GM23338 (cell line): ENCODE measurements around the gene WNT2B. TPM values are rescaled to one million over a fixed set of nuclear protein-coding genes. Genes with fewer than 3 reads are reported as not detected.

ENCODE experiments used
- ATAC-seq: fragments of 200-7000 bp; cut with Tn5 transposase; 3 replicates; pipeline ENCODE4 v1.9.1; 2020
- DNase-seq: peaks from one replicate; pipeline ENCODE4 v3.0.0-alpha.2; 2015; ENCODE audit warnings: low spot score
- H2AFZ ChIP-seq: fragments of 200-600 bp; sonication (generic); 2 replicates; pipeline ENCODE4 v1.8.0; 2016; ENCODE audit warnings: antibody characterized with exemption, mild to moderate bottlenecking, moderate library complexity
- H3F3A ChIP-seq: fragments of 200-600 bp; sonication (generic); replicated peaks from 2 replicates; pipeline ENCODE4 v1.8.0; 2017; ENCODE audit warnings: antibody characterized with exemption, mixed run types, low read depth
- H3K27ac ChIP-seq: fragments of 200-600 bp; sonication (generic); 2 replicates; pipeline ENCODE4 v1.6.1; 2016; ENCODE audit warnings: low read depth
- H3K27me3 ChIP-seq: fragments of 200-600 bp; sonication (generic); 2 replicates; pipeline ENCODE4 v1.8.0; 2016; ENCODE audit warnings: mild to moderate bottlenecking, mixed run types, moderate library complexity; ENCODE audit not compliant: insufficient read depth
- H3K36me3 ChIP-seq: fragments of 200-600 bp; sonication (generic); 2 replicates; pipeline ENCODE4 v1.8.0; 2016; ENCODE audit warnings: mild to moderate bottlenecking; ENCODE audit not compliant: insufficient read depth
- H3K4me1 ChIP-seq: fragments of 200-600 bp; sonication (generic); 2 replicates; pipeline ENCODE4 v1.8.0; 2016; ENCODE audit warnings: mild to moderate bottlenecking, moderate library complexity; ENCODE audit not compliant: insufficient read depth
- H3K4me2 ChIP-seq: fragments of 200-600 bp; sonication (generic); 2 replicates; pipeline ENCODE4 v1.7.1; 2017; ENCODE audit warnings: mixed run types
- H3K4me3 ChIP-seq: fragments of 200-600 bp; sonication (generic); 2 replicates; pipeline ENCODE4 v1.6.1; 2016; ENCODE audit warnings: mixed run types
- H3K79me2 ChIP-seq: fragments of 200-600 bp; sonication (generic); replicated peaks from 2 replicates; pipeline ENCODE4 v1.8.0; 2017; ENCODE audit warnings: mild to moderate bottlenecking; ENCODE audit not compliant: insufficient read depth
- H3K9me2 ChIP-seq: fragments of 200-600 bp; sonication (generic); 2 replicates; pipeline ENCODE4 v1.8.0; 2017; ENCODE audit not compliant: insufficient read depth
- H4K20me1 ChIP-seq: fragments of 200-600 bp; sonication (generic); replicated peaks from 2 replicates; pipeline ENCODE4 v1.8.0; 2017; ENCODE audit warnings: mild to moderate bottlenecking; ENCODE audit not compliant: insufficient read depth
- H3K27ac Mint-ChIP-seq: 2 replicates; pipeline ENCODE4 v1.8.0; 2020; ENCODE audit warnings: inconsistent platforms, mild to moderate bottlenecking, moderate library complexity, mixed read lengths
- H3K27me3 Mint-ChIP-seq: 3 replicates; pipeline ENCODE4 v1.8.0; 2022; ENCODE audit warnings: low read depth, mild to moderate bottlenecking, moderate library complexity, mixed read lengths, inconsistent platforms; ENCODE audit not compliant: insufficient read depth, poor library complexity
- H3K36me3 Mint-ChIP-seq: 3 replicates; pipeline ENCODE4 v1.8.0; 2021; ENCODE audit warnings: low read depth, mild to moderate bottlenecking, inconsistent platforms, moderate library complexity, mixed read lengths
- H3K4me1 Mint-ChIP-seq: 3 replicates; pipeline ENCODE4 v1.8.0; 2020; ENCODE audit warnings: mild to moderate bottlenecking, inconsistent platforms, mixed read lengths
- H3K4me3 Mint-ChIP-seq: 3 replicates; pipeline ENCODE4 v1.8.0; 2021; ENCODE audit warnings: moderate library complexity, mild to moderate bottlenecking, inconsistent platforms, mixed read lengths
- H3K9me3 Mint-ChIP-seq: 3 replicates; pipeline ENCODE4 v1.8.0; 2020; ENCODE audit warnings: moderate library complexity, mild to moderate bottlenecking, inconsistent platforms, mixed read lengths
- CREB1 ChIP-seq: fragments of 250-450 bp; sonication (Bioruptor Pico); IDR thresholded peaks from 2 replicates; pipeline ENCODE4 v1.5.0; 2020; ENCODE audit warnings: low read depth, mild to moderate bottlenecking, moderate library complexity
- CTCF ChIP-seq, 2 experiments: fragments of 200-600 bp in 1 of 2; sonication (generic) in 1 of 2; conservative IDR thresholded peaks; 2 replicates each; pipeline versions ENCODE4 v1.5.1 to v1.6.1; 2016 to 2017; ENCODE audit warnings: antibody characterized with exemption in 2 of 2, low read depth in 2 of 2, mild to moderate bottlenecking in 2 of 2, moderate library complexity in 1 of 2
- ETS1 ChIP-seq: IDR thresholded peaks from 2 replicates; pipeline ENCODE4 v1.6.1; 2016; ENCODE audit warnings: antibody characterized with exemption
- EZH2 ChIP-seq: fragments of 200-600 bp; sonication (generic); IDR thresholded peaks from one replicate; pipeline ENCODE4 v1.8.0; 2017; ENCODE audit warnings: antibody characterized with exemption, mild to moderate bottlenecking, low read depth; ENCODE audit not compliant: unreplicated experiment
- EZH2phosphoT487 ChIP-seq: fragments of 200-600 bp; sonication (generic); IDR thresholded peaks from one replicate; pipeline ENCODE4 v1.8.1; 2018; ENCODE audit warnings: antibody characterized with exemption; ENCODE audit not compliant: unreplicated experiment
- JUNB ChIP-seq: IDR thresholded peaks from one replicate; pipeline ENCODE4 v1.6.1; 2016; ENCODE audit warnings: antibody characterized with exemption; ENCODE audit not compliant: unreplicated experiment
- NANOG ChIP-seq: IDR thresholded peaks from 2 replicates; pipeline ENCODE4 v1.6.1; 2016; ENCODE audit warnings: antibody characterized with exemption, borderline replicate concordance
- POLR2AphosphoS5 ChIP-seq: IDR thresholded peaks from 2 replicates; pipeline ENCODE4 v1.6.1; 2016; ENCODE audit warnings: antibody characterized with exemption, low read depth
- REST ChIP-seq: IDR thresholded peaks from one replicate; pipeline ENCODE4 v1.6.1; 2018; ENCODE audit warnings: antibody characterized with exemption; ENCODE audit not compliant: unreplicated experiment
- STAT1 ChIP-seq: IDR thresholded peaks from one replicate; pipeline ENCODE4 v1.6.1; 2016; ENCODE audit warnings: antibody characterized with exemption; ENCODE audit not compliant: unreplicated experiment
- ZNF114 ChIP-seq: fragments of 250-450 bp; sonication (Bioruptor Pico); IDR thresholded peaks from 2 replicates; pipeline ENCODE4 v1.5.0; 2020; ENCODE audit warnings: mild to moderate bottlenecking, moderate library complexity
- ZNF331 ChIP-seq: fragments of 250-450 bp; sonication (Bioruptor Pico); IDR thresholded peaks from 2 replicates; pipeline ENCODE4 v1.5.0; 2020; ENCODE audit warnings: low read depth, mild to moderate bottlenecking, moderate library complexity
- ZNF462 ChIP-seq: fragments of 250-450 bp; sonication (Bioruptor Pico); IDR thresholded peaks from 2 replicates; pipeline ENCODE4 v1.5.0; 2020; ENCODE audit warnings: mild to moderate bottlenecking, moderate library complexity
- polyA plus RNA-seq: library from polyadenylated mRNA; unstranded; fragments of >200 nt; fragmentation: Nextera tagmentation; extraction: Ambion mirVana; gene quantifications from 2 replicates; pipeline ENCODE4 v1.2.1, GENCODE V29; 2016
- total RNA-seq: library from RNA; depleted of rRNA; stranded (reverse); fragments of >200 nt; shearing (Covaris generic); gene quantifications from 2 replicates; pipeline ENCODE4 v1.2.3, GENCODE V29; 2014

Gene WNT2B
- total and polyA plus RNA-seq, 2 experiments from 2014 or later, result 0.50 to 0.90 TPM

GRCh38 chr1:112513112-112513870 lies 4.5 kb downstream of the WNT2B start:
- no peak overlapping the region for H3K4me3 ChIP-seq
- TF ChIP-seq ZNF114 (no peak), NANOG (no peak), CREB1 (CRISPR knock-in tag) (no peak), CTCF (conservative IDR thresholded peaks at IDR 0.05; ENCODE audit: low read depth in 2 of 2) (no peak), ETS1 (no peak), JUNB (no peak), EZH2phosphoT487 (no peak), REST (no peak), ZNF331 (CRISPR knock-in tag) (no peak), ZNF462 (CRISPR knock-in tag) (no peak), POLR2AphosphoS5 (no peak), STAT1 (no peak), EZH2 (no peak)
- H3K4me1 Mint-ChIP-seq, result peaks cover 28% of the 10 kb centered on the region
- no peak overlapping the region for H3K4me3 Mint-ChIP-seq
- H3K4me1 ChIP-seq, result peaks cover 27% of the 10 kb centered on the region
- no peaks in the 10 kb centered on the region for H3K9me2 ChIP-seq
- no peak overlapping the region for H2AFZ ChIP-seq
- peaks cover 49% of the 10 kb centered on the region for H3K27me3 ChIP-seq
- H3K27ac Mint-ChIP-seq, result no peak overlapping the region
- H3K36me3 ChIP-seq, result no peaks in the 10 kb centered on the region
- peaks cover 28% of the 10 kb centered on the region for H3K27me3 Mint-ChIP-seq
- H3K27ac ChIP-seq, result no peak overlapping the region
- DNase-seq, result no peak
- no peaks in the 10 kb centered on the region; the same call in 2 of the 3 replicates for H3K9me3 Mint-ChIP-seq
- H4K20me1 ChIP-seq, result peaks cover 6% of the 10 kb centered on the region; the same call in 1 of the 2 replicates
- no peaks in the 10 kb centered on the region for H3K36me3 Mint-ChIP-seq
- no peak overlapping the region for H3K4me2 ChIP-seq
- ATAC-seq, result no peak
- peaks cover 7% of the 10 kb centered on the region; the same call in 1 of the 2 replicates for H3F3A ChIP-seq
- no peaks in the 10 kb centered on the region for H3K79me2 ChIP-seq
